HG03103 (cell line): ENCODE measurements around the gene MATN1.

Experiments used
- ATAC-seq: cut with Tn5 transposase; IDR thresholded peaks from one replicate; pipeline ENCODE4 v1.9.1; 2021; ENCODE audit warnings: low read depth; ENCODE audit not compliant: unreplicated experiment

MATN1 gene

DNA sequence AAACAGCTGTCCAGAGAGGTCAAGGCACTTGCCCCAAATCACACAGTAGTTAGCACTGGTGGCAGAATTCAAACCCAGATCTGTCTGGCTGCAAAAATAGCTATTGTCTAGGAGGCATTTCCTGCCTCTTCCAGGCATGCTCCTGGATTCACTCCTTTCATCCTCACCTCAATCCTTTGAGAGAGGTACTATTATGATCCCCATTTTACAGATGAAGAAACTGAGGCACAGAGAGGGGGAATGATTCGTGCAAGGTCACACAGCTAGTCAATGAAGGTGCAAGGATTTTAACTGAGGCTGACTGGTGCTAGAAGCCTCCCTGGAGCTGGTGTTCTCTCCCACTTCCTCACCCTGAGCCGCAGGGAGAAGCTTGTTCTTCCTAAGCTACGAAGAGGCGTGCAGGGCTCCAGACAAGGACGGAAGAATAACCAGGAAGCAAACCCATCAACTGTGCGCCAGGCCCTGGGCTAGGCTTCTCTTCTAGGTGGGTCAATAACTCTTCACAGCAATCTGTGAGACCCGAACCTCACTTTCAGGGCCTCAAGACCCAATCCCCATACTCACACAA, 34.8 kb upstream of the MATN1 start:
- ATAC-seq, result no peak

- ATAC-seq, result no peak
Measured at GRCh38 chr1:30757352-30758120, 34.2 kb upstream of the MATN1 start, which contains the start of gene LAPTM5. Gene LAPTM5, minus strand, starts transcription at chr1:30757774. Its CDS starts 29 bp downstream, at chr1:30757745.

DNA sequence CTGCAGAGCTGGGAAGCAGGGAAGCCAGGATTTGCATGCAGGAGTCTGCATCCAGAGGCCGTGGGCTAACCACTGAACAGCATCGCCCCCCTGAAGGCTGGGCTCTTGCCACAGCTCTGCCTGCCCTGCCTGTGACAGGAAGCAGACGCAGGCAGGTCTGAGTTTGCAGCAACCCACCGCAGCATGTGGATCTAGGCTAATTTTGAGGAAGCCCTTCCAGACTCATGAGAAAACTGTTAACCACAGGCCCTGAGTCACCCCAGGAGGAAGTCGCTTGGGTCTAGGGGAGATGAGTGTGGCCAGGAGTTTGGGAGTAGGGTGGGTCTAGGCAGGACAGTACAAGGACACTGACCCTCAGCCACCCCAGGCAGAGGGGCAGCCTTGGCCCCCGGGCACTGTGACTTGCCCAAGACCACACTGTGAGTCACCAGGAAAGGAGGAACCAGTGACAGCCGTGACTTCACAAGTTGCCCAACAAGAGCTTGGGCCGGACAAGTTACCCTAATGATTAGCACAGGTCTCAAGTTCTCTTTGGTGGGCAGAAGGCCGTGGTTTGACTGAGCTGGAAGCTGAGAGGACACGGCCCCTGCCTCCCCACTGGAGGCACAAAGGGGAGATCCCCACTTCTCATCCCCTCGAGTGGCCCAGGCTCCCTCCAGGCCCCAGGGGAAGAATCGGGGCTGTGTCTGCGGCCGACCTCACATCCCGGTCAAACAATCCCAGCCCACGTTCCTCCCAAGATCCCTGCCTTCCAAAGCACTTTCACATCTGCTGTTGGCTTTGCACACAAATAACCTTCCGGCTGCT, 33.4 kb upstream of the MATN1 start:
- ATAC-seq, result no peak

- no peak for ATAC-seq
Measured at GRCh38 chr1:30756206-30756544, 32.8 kb upstream of the MATN1 start.

GRCh38 chr1:30755746-30756145, 32.4 kb upstream of the MATN1 start:
- no peak for ATAC-seq

GRCh38 chr1:30755334-30755733, 31.9 kb upstream of the MATN1 start:
- ATAC-seq, result no peak

DNA sequence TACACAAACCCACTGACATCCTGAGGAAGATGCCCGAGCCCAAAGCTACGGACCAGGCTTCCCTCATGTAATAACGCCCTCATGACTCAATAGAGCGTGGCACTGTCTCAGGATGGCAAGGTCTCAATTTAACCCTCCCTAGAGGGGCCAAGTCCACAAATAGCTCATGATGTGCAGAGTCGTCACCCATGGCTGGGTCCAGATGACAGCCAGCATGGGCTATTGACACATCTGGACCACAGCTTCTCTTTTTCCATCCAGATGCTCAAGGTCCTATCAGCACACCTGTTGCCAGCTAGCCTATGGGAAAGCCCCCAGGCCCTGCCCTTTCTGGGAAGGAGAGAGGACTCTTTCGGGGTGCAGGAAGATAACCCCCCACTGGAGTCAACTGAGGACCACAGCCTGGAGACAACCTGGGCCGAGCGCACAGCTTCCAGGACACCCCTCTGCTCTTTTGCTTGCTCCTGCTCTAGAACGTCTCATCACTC, 31.3 kb upstream of the MATN1 start:
- no peak for ATAC-seq

DNA sequence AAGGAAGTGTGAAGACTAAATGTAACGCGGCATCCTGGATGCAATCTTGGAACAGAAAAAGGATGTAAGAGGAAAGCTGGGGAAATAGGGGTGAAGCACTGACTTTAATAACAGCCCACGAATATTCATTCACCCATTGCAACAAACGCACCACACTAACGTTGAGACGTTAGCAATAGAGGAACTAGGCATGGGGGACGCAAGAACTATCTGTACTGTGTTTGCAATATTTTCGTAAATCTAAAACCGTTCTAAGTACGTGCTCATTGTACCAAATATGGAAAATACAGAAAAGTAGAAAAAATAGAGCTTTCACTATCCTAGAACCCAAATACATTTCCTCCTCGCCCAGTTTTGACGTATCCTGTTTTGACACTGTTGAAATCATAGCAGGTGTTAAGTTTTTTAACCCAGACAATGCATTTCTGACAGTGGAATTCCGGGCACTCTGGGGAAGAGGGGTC, 30.3 kb upstream of the MATN1 start:
- ATAC-seq, result no peak

DNA sequence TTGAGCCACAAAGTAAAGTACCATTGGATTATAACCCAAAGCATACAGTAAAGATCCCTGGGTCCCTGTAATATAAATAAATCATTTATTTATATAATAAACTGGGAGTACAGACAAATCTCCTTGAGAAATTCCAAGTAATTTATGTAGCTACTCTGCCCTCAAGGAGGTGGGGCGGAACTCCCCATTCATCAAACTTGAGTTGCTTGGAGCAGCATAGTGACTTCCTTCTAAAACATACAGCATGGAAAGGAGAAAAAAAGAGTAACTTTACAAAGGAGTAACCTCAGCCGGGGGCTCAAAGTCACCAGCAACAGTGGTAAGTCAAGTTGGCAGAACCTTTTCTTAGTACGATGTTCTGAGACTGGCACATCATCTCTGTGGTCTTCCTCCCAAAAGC, 29.7 kb upstream of the MATN1 start:
- no peak for ATAC-seq

DNA sequence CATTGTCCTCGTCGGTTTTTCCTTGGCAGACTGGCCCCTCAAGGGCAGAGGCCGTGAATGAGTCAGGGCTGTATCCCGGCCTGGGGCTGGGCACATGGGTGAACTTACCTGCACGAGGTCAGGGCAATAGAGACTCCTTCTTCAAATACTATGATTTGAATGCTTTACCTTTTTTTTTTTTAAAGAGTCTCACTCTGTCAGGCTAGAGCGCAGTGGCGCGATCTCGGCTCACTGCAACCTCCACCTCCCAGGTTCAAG, 29.2 kb upstream of the MATN1 start:
- no peak for ATAC-seq

- no peak for ATAC-seq
Measured at GRCh38 chr1:30751830-30752650, 28.7 kb upstream of the MATN1 start.

DNA sequence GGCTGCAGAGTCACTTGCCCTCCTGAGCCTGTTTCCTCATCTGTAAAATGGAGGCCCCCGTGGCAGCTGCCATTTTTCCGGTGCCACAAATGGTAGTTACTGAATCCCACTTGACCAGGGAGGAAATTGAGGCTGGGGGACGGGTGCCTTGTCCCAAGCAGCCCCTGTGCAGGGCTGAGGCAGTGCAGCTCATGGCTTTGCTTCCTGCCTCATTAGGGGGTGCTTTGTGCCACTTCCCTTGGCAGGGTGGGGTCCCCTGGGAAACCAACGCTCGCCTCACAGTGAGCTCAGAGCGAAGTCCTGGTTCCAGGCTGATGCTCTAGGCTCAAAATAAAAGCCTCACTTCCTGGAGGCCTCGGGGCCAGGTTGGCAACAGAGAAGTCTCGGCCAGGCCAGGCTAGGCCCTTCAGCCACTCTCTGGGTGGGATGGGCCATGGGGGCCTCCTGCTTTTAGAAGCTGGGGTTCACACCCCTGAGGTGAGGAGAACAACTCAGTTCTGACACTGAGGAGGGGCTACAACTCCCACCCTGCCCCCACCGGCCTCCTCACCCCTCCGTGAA, 27.4 kb upstream of the MATN1 start:
- no peak for ATAC-seq

- no peak for ATAC-seq
Measured at GRCh38 chr1:30749691-30750583, 26.6 kb upstream of the MATN1 start.

- no peak for ATAC-seq
Measured at GRCh38 chr1:30748699-30749401, 25.5 kb upstream of the MATN1 start.

DNA sequence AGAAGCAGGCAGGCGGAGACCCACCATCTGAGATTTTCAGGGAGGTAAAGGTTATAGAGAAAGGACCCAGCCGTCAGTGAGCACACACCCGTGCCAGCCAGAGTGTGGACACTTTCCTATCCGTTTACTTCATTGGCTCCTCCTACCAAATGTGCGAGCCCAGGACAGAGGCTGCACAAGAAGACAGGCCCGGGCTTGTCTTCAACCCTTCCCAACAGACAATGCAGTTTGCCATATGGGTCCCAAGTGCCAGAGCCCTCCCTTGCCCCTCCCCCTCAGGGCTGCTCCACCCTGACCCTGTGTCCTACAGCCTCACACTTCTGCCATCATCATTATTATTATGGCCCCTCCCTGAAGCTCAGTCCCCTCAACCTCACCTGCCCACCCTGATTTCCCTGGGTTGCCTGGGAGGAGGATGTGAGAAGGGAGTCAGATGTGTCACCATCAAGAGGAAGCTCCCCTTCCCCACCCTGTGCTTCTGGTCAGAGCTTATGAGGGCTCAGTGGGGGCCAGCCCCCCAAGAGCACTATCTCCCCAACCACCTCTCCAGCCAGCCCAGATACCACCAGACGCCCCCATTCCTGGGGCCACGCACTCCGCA, 24.8 kb upstream of the MATN1 start:
- no peak for ATAC-seq

DNA sequence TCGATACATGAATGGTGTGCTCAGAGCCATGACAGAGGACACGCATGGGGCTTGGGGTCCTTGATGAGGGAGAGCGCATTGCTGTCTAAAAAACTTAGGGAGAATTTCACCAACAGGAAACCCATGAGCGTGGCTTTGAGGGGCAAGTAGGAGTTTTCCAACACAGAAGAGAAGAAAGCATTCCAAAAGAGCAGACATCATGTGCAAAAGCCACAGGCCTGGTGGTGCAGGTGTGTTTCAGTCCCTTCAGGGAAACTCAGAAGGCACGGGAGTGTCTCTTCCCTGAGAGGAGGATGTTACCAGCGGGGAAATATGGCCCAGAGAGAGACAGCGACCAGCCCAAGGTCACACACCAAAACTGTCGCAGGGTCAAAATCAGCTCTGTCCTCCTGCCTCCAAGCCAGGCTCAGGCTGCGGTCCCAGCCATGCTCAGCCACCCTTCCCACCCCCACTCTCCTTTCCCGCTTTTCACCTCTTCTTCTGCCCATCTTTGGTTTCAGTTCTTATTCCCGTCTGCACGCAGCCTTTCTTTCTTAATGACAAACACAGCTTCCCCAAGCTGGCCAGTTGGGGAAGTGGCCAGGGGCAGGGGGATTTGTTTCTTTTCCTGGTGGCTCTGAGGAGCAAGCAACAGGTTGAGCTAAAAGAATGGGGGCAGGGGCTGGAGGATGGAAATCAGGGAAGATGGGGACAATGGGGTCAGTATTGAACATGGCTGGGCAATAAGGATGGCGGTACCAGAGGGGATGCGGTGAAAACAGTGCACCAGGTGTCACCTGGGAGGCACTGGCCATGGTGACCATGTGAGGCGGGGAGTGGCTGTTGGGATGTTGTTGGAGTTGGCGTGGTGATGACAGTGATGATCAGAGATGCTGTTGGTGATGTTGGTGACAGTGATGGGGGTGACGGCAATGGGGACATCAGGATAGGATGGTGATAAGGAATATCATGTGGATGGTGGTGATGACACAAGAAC, 23.9 kb upstream of the MATN1 start:
- no peak for ATAC-seq
